GM12891 (cell line): ENCODE measurements around the gene BATF.

Experiments used
- POLR2AphosphoS5 ChIP-seq: IDR thresholded peaks from 2 replicates; pipeline ENCODE4 v1.6.1; 2011; ENCODE audit warnings: low read depth, low read length, control low read depth
- TAF1 ChIP-seq: IDR thresholded peaks from 2 replicates; pipeline ENCODE4 v1.6.1; 2011; ENCODE audit warnings: low read depth, low read length, control low read depth

GRCh38 chr14:75563931-75564330 is 41.7 kb downstream of the BATF start:
- TF ChIP-seq POLR2AphosphoS5 (no peak), TAF1 (no peak)
